Activated T-cell treated with anti-CD3 and anti-CD28 coated beads, Interleukin-2, amount 50 U/mL, for 1 hour (primary cell): ENCODE data around the gene SSB.
"Not testable (repeated sequence)": the region's sequence is repeated elsewhere in the genome, so short reads cannot be mapped to it uniquely, and the experiment has no call there.

Source experiments
- DNase-seq: peaks from one replicate; pipeline ENCODE4 v3.0.0-alpha.2; 2020

Gene SSB

GRCh38 chr2:169798718-169799592 lies at the start of gene SSB:
SSB (plus strand) TSS chr2:169798871; CDS start chr2:169800961, 2,090 bp downstream.
- DNase-seq: peak; percentile 89

GRCh38 chr2:169752752-169753151 lies 45.9 kb upstream of the SSB start:
- DNase-seq: no peak

- no peak for DNase-seq
These were observed 43.4 kb upstream of the SSB start for GRCh38 chr2:169755083-169755870.

DNA sequence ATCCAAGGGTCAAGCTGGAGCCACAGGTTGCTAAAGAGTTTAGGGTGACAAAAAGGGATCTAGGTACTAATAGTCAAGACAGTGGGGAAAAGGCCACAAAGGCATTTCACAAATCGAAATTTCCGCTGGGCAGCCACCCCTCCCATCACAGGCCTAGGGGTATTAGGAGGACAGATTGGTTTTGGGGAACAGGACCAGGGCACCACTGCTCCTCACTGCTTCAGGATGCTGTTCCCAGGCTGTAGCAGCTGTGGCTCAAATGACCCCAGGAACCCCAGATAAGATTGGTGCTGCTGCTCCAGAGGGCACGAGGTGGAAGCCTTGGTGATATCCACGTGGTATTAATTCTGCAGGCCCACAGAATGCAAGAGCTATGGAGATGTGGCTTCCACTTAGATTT lies 42.3 kb upstream of the SSB start:
- no peak for DNase-seq

- DNase-seq: no peak
These were observed 41.3 kb upstream of the SSB start for GRCh38 chr2:169757356-169757755.

DNA sequence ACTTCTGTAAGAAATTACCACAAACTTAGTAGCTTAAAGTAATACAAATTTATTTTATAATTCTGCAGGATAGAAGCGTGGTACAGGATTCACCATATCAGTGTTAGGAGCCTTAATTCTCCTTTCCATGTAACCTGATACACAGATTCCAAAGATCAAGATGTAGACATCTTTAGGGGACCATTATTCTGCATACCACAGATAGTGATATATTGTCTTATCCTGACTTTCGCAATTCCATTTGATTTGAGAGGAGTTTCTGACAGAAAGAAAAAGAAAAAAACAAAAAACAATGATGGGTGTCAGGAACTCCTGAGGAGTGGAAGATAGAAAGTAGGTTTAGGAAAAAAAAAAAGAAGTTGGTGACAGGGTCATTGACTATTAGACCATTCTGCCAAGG lies 40.9 kb upstream of the SSB start:
- DNase-seq: no peak

GRCh38 chr2:169759987-169760386 lies 38.7 kb upstream of the SSB start:
- DNase-seq: no peak

GRCh38 chr2:169760798-169761197 lies 37.9 kb upstream of the SSB start:
- DNase-seq: not testable (repeated sequence)

DNA sequence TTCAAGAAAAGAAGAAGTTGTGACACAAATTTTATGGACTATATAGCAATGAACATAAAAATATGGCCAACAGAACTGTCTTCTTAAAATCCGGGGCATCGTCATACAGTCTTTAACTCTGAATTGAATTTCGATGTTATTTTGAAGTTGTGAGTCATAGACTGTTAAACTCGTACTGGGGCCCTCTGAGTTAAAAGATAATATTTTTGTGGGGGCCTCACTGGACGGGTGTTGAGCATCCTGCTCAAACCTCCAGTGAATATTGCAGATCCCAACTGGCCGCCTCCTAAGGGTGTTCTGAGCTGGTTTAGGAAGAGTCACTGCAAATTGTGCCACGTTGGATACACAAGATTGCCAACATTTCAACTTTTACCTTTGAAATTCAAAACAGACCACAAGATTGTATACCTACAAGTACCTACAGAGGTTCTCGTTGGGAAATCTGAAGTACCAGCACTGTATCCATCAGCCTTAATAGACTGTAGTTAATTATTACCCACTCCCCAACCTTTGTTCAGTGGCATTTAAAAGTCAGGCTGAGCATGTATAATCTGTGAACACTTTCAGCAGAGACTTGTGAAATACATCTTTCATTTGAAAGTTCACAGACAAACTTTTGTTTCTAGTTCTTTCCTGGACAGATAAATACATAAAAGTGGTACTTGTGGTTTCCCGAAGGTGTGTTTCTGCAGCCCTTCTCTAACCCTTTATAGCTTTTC lies 37.3 kb upstream of the SSB start:
- no peak for DNase-seq

GRCh38 chr2:169761970-169762292 lies 36.7 kb upstream of the SSB start:
- no peak for DNase-seq

GRCh38 chr2:169765523-169765922 lies 33.1 kb upstream of the SSB start:
- no peak for DNase-seq

GRCh38 chr2:169767243-169767888 lies 31.3 kb upstream of the SSB start:
- peak; percentile 52 for DNase-seq

DNA sequence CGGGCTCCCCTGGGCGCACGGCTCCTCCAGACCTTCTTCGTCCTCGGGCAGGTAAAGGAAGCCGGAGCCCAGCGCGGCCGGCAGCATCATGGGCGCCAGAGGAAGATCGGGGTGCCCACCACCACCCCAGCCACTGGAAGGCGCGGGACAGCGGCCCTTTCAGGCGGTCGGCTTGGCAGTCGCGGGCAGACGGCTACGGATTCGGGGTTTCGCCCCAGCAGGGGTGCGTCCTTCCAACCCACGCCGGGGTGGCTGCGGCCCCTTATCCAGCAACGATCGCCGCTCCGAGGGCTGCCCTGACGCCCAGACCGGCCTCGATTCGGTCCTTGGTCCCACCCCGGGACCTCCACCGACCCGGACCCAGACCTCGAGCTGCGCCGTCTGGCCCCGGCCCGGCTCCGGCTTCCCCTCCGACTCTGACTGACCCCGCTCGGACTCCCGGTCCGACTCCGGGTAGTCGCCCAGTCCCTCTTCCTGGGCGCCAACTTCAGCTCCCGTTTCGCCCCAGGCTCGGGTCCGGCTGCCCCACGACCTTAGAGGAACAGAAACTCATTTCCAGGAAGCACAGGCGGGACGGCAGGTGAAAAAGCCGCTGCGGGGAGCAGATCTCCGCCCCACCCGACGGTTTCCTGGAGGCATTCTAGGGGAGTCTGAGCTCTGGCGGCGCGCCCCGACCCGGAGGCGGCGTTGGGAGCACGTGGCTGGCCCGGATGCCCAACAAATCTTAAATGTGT lies 30.2 kb upstream of the SSB start:
- DNase-seq: peak; percentile 49

DNA sequence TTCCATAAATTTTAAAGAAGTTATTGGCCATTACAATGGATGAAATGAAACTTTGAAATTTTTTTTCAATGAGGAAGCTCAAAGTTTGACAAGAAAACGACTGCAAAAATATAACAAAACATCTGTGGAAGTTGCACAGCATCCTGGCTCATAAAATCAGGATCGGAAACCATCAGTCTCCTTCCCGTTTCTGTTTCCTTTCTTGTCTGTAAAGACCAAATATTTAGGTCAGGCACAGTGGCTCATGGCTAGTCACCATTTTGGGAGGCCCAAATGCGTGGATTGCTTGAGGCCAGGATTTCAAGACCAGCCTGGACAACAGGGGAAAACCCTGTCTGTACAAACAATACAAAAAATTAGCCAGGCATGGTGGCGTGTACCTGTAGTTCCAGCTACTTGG lies 27.6 kb upstream of the SSB start:
- no peak for DNase-seq

GRCh38 chr2:169771612-169772011 lies 27.1 kb upstream of the SSB start:
- DNase-seq: no peak

- DNase-seq: no peak
These were observed 26.0 kb upstream of the SSB start for GRCh38 chr2:169772651-169773050.

- DNase-seq: no peak
These were observed 23.3 kb upstream of the SSB start for GRCh38 chr2:169775354-169775753.

DNA sequence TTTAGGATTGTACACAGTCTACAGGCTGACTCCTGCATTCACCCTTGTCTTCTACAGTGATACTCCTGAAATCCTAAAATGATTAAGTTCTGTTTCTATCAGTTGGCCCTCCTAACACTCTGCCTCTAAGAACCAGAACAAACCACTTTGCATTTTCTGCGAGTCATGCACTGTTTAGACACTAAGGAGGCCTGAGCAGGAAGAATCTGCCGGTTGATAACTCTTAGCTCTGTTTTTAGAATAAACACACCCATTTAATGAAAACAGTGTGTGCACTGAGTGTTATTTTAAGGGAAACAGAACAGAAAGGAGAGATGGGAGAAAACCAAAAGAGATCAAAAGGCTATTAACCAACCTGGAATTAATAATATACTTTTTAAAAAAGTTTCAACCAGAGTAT lies 22.9 kb upstream of the SSB start:
- no peak for DNase-seq

DNA sequence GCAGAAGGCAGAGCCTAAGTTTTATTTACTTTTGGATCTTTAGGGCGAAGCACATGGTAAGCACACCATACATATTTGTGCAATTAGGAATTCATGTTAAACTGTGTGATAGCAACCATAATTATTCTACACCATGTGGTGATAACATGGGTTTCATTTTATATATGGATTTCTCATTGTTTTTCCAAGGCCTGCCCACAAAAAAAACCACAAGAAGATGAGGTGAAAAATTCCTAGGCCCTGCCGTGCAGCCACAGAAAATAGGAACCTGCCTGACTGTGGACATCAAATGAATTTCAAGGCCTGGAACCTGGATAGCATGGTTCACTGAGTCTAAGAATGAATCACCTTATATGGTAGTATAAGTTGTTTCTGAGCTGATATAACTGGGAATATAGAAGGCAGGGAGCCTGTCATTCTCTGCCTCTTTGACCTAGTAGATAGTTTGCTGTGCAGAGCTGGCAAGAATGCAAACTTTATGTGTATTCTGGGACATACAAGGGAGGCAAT lies 22.4 kb upstream of the SSB start:
- no peak for DNase-seq

DNA sequence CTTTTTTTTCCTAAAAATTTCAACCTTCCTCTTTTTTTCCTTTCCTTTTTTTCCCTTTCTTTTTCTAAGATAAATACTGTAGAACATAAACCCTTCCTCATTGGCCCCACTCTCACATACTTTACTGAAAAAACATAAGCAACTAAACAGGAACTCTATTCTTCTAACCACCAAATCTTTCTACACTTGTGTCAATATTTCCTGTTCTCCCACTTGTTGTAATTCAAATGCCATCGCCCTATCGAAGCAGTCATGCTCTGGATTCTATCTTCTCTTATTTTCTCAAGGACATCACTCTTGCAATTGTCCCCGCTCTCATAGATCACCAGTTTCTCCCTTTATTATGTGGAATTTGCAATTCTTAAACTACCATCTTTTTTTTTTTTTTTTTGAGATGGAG lies 20.2 kb upstream of the SSB start:
- DNase-seq: no peak

DNA sequence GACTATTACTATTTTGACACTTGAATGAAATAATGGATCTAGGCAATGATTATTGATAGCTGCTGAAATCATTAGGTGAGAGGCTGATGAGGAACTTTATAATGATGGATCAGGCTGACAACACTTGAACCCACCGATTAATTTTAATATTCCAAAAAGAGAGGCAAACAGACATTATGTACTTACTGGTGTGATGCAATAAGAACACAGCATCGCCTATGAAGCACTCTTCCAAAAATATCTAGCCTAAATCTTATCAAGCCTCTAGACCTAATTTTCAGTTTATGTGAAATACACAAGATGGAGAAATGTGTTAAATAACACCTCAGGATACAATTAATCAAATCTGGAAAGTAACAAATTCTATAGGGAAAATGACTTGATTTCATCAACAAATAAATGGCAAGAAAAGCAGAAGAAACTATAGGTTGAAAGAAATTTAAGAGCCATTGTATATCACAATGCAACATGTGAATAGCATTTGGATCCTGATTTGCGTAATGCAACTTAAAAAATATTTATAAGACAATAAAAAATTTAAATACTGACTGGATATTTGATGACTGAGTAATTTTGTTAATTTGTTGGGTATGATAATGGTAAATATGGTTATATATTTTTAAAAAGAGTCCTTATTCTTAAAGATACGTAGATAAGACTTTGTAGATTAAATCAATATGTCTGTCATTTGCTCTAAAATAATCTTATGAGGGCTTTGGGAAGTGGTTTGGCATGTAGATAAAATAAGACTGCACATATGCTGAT lies 17.2 kb upstream of the SSB start:
- no peak for DNase-seq
